ENCODE measurements around the gene SEMA4D. TPM values are rescaled to one million over a fixed set of nuclear protein-coding genes. Genes with fewer than 3 reads are reported as not detected.

SEMA4D gene
- total and polyA plus RNA-seq, 12 donors: 3.5 to 57.0 (median 26.7) TPM

DNA sequence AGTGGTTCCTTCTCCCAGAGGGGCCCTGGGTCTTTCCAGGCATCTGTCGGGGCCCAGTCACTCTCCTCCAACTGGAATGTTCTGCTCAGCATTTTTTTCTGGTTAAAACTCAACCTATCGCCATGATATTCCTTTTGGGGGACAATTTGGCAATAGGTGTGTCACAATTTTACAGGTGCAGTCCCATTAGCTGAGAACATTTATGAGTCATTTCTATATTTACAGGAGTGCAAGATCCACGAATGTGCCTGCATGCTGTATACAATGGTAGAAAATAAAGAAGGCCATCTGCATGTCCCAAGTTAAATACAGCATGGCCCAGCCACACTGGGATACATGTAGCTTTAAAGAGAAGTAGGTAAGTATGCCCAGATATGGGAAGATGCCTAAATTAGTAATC lies 28.8 kb upstream of the SEMA4D start:
- H3K36me3 ChIP-seq (replicated peaks in 1 of 2): no peaks in the 10 kb centered on the region
- peaks cover 14 to 15% of the 10 kb centered on the region in 2 donors for H3K4me1 ChIP-seq (replicated peaks in 1 of 2)
- H3K9me3 ChIP-seq (replicated peaks in 1 of 3): no peaks in the 10 kb centered on the region
- DNase-seq: no peak
- intact Hi-C loops (cut with DNase I): no loop called here
- TF ChIP-seq CTCF (IDR thresholded peaks at IDR 0.05): no peak
- no peak for TF ChIP-seq POLR2A (IDR thresholded peaks at IDR 0.05)
- no peak overlapping the region for H3K4me3 ChIP-seq
- no peaks in the 10 kb centered on the region for H3K27me3 ChIP-seq
- 72 to 83% (median 79%) methylated on average over 3 of the region's 3 CpGs for WGBS, 4 donors
- H3K27ac ChIP-seq: no peak overlapping the region

GRCh38 chr9:89525446-89526374 lies 27.8 kb upstream of the SEMA4D start:
- H3K36me3 ChIP-seq (replicated peaks in 1 of 2): no peaks in the 10 kb centered on the region
- peaks cover 14 to 15% of the 10 kb centered on the region in 2 donors for H3K4me1 ChIP-seq (replicated peaks in 1 of 2)
- no peaks in the 10 kb centered on the region for H3K27me3 ChIP-seq
- TF ChIP-seq POLR2A (IDR thresholded peaks at IDR 0.05): no peak
- TF ChIP-seq CTCF (IDR thresholded peaks at IDR 0.05): no peak
- DNase-seq: no peak
- H3K4me3 ChIP-seq: no peak overlapping the region
- peak overlapping the region in 1 of 5 donors; percentile 25 for H3K27ac ChIP-seq
- intact Hi-C loops (cut with DNase I): no loop called here
- WGBS, 4 donors: 78 to 86% (median 80%) methylated on average over 24 of the region's 24 CpGs
- H3K9me3 ChIP-seq (replicated peaks in 1 of 3): no peaks in the 10 kb centered on the region

DNA sequence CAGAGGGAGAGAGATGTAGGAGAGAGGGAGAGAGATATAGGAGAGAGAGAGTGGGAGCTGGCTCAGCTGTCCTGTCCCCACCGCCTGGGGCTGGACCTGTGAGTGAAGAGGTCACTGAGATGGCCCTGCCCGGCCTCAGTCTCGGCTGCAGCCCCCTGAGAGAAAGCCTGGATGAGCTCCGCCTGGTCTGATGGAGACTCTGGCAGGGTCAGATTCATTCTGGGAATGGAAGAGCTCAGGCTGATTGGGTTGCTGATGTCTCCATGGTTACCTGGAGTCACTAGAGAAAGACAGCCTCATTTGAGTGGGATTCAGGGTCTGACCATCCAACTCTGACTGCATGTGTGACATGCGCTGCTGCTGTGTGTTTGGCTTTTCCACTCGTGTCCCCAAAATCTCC lies 27.1 kb upstream of the SEMA4D start:
- peaks cover 14 to 19% of the 10 kb centered on the region in 2 donors for H3K4me1 ChIP-seq (replicated peaks in 1 of 2)
- H3K9me3 ChIP-seq (replicated peaks in 1 of 3): no peaks in the 10 kb centered on the region
- DNase-seq: no peak
- no peak for TF ChIP-seq CTCF (IDR thresholded peaks at IDR 0.05)
- no peak for TF ChIP-seq POLR2A (IDR thresholded peaks at IDR 0.05)
- no peaks in the 10 kb centered on the region for H3K27me3 ChIP-seq
- 80 to 87% (median 82%) methylated on average over 6 of the region's 6 CpGs for WGBS, 4 donors
- no peak overlapping the region for H3K27ac ChIP-seq
- no peaks in the 10 kb centered on the region for H3K36me3 ChIP-seq (replicated peaks in 1 of 2)
- no peak overlapping the region for H3K4me3 ChIP-seq
- intact Hi-C loops (cut with DNase I): no loop called here

- intact Hi-C loops (cut with DNase I): no loop called here
- Histone ChIP-seq H3K4me3 (no peak overlapping the region), H3K9me3 (replicated peaks in 1 of 3) (no peaks in the 10 kb centered on the region), H3K36me3 (replicated peaks in 1 of 2) (no peaks in the 10 kb centered on the region), H3K4me1 (replicated peaks in 1 of 2) (peaks cover 21 to 27% of the 10 kb centered on the region in 2 donors), H3K27me3 (no peaks in the 10 kb centered on the region), H3K27ac (no peak overlapping the region)
- TF ChIP-seq CTCF (IDR thresholded peaks at IDR 0.05) (no peak), POLR2A (IDR thresholded peaks at IDR 0.05) (no peak)
- no peak for DNase-seq
- WGBS, 4 donors: 63 to 74% (median 70%) methylated on average over 3 of the region's 3 CpGs
Observed at GRCh38 chr9:89523948-89524347, 26.0 kb upstream of the SEMA4D start.

Measured in adrenal gland (tissue), 12 donors.